ENCODE data around the gene PGAP1.

DNA sequence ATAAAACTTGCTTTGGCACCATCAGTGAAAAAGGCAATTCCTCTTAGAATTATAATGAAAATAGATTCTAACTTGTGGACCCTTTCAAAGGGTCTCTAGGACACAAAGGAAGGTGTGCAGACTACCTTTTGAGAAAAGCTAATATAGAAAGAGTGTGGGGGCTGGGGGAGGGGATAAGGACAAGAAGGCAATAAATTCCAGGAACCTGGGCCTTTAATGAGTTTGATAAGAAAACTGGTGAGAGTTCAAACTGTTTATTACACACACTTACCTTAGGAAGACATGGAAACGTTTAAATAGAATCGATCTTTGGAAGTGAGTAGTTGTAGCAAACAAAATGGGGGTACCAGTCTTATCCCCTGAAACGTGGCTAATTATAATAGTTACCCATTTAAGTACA is 39.6 kb upstream of the PGAP1 start:
- TF ChIP-seq POLR2A (IDR thresholded peaks at IDR 0.05): no peak
- TF ChIP-seq, protein P1, sequence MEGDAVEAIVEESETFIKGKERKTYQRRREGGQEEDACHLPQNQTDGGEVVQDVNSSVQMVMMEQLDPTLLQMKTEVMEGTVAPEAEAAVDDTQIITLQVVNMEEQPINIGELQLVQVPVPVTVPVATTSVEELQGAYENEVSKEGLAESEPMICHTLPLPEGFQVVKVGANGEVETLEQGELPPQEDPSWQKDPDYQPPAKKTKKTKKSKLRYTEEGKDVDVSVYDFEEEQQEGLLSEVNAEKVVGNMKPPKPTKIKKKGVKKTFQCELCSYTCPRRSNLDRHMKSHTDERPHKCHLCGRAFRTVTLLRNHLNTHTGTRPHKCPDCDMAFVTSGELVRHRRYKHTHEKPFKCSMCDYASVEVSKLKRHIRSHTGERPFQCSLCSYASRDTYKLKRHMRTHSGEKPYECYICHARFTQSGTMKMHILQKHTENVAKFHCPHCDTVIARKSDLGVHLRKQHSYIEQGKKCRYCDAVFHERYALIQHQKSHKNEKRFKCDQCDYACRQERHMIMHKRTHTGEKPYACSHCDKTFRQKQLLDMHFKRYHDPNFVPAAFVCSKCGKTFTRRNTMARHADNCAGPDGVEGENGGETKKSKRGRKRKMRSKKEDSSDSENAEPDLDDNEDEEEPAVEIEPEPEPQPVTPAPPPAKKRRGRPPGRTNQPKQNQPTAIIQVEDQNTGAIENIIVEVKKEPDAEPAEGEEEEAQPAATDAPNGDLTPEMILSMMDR (IDR thresholded peaks at IDR 0.05): no peak

Measured in uterus (tissue), 2 donors.